HepG2 (cell line): ENCODE results near the gene RPS27L.

Source experiments
- CHD2 ChIP-seq: IDR thresholded peaks from 2 replicates; pipeline ENCODE4 v1.6.1; 2011; ENCODE audit warnings: low read depth, low read length, improper control_type of control experiment
- CTCF ChIP-seq: sonication (generic); formaldehyde crosslinking; IDR thresholded peaks from 2 replicates; pipeline ENCODE4 v1.5.0; 2020; ENCODE audit warnings: mild to moderate bottlenecking, missing genetic modification reagents, moderate library complexity
- KDM5B ChIP-seq: sonication (generic); formaldehyde crosslinking; IDR thresholded peaks from 2 replicates; pipeline ENCODE4 v1.4.0; 2020; ENCODE audit warnings: missing genetic modification reagents, mild to moderate bottlenecking, borderline replicate concordance
- MYNN ChIP-seq: sonication (generic); formaldehyde crosslinking; IDR thresholded peaks from 2 replicates; pipeline ENCODE4 v1.4.0; 2020; ENCODE audit warnings: mild to moderate bottlenecking, low read depth, missing genetic modification reagents
- NPAS2 ChIP-seq: sonication (generic); formaldehyde crosslinking; IDR thresholded peaks from 2 replicates; pipeline ENCODE4 v1.8.0; 2022; ENCODE audit warnings: mild to moderate bottlenecking, missing genetic modification reagents, borderline replicate concordance
- RBM22 ChIP-seq: fragments of 200-400 bp; formaldehyde crosslinking; optimal IDR thresholded peaks from 2 replicates; pipeline ENCODE3; 2017; ENCODE audit warnings: mild to moderate bottlenecking, low read length, moderate library complexity
- RORA ChIP-seq: sonication (generic); formaldehyde crosslinking; IDR thresholded peaks from 2 replicates; pipeline ENCODE4 v1.5.0; 2020; ENCODE audit warnings: mild to moderate bottlenecking, missing genetic modification reagents, moderate library complexity
- SMARCE1 ChIP-seq: fragments of 450-650 bp; IDR thresholded peaks from 2 replicates; pipeline ENCODE4 v1.6.1; 2017; ENCODE audit warnings: borderline replicate concordance
- SP2 ChIP-seq: sonication (generic); formaldehyde crosslinking; IDR thresholded peaks from 2 replicates; pipeline ENCODE4 v1.5.1; 2020; ENCODE audit warnings: mild to moderate bottlenecking, missing genetic modification reagents
- ZNF274 ChIP-seq: sonication (generic); formaldehyde crosslinking; IDR thresholded peaks from 2 replicates; pipeline ENCODE4 v1.5.1; 2020; ENCODE audit warnings: mild to moderate bottlenecking, missing genetic modification reagents
- ZNF350 ChIP-seq: sonication (generic); formaldehyde crosslinking; IDR thresholded peaks from 2 replicates; pipeline ENCODE4 v1.4.0; 2020; ENCODE audit warnings: mild to moderate bottlenecking, low read depth, missing genetic modification reagents, borderline replicate concordance
- ZNF564 ChIP-seq: sonication (generic); formaldehyde crosslinking; IDR thresholded peaks from 2 replicates; pipeline ENCODE4 v1.8.1; 2023; ENCODE audit warnings: mild to moderate bottlenecking, missing genetic modification reagents
- ZSCAN21 ChIP-seq: sonication (generic); formaldehyde crosslinking; IDR thresholded peaks from 2 replicates; pipeline ENCODE4 v1.8.0; 2022; ENCODE audit warnings: mild to moderate bottlenecking, missing genetic modification reagents, moderate library complexity, borderline replicate concordance

- TF ChIP-seq MYNN (no peak), RBM22 (no peak), ZNF564 (CRISPR knock-in tag) (no peak), CTCF (CRISPR knock-in tag) (no peak), ZNF274 (CRISPR knock-in tag) (no peak), SP2 (CRISPR knock-in tag) (no peak), SMARCE1 (no peak), ZNF350 (no peak), RORA (CRISPR knock-in tag) (no peak), KDM5B (no peak), NPAS2 (no peak), CHD2 (no peak), ZSCAN21 (CRISPR knock-in tag) (no peak)
Observed at GRCh38 chr15:63109498-63109897, 47.8 kb downstream of the RPS27L start.
